Measurements from ENCODE around the gene TMEM63A.
"Not testable (repeated sequence)": the region's sequence is repeated elsewhere in the genome, so short reads cannot be mapped to it uniquely, and the experiment has no call there.

TMEM63A gene

DNA sequence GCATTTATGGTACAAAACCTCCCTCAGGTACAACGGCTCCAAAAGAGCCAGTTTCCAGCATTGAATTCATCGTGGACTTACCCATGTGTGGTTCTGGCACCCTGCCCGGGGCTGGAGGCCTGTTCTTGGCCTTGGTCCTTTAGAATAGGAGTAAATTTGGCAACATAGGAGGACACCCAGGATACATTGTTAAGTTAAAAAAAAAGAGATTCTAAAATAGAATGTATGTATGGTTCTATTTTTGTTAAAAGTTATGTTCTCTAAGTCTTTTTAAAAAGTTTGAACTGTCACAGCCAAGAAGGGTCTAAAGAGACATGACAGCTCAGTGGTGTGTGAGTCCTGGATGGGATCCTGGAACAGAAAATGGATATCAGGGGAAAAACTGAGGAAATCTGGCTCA, 46.3 kb downstream of the TMEM63A start:
- DNase-seq, result no peak
- in situ Hi-C loops (cut with HindIII; ENCODE audit: low pct_ligation_motif_present, low pct_unique_long_range_greater_than_20kb, low sequenced_read_pairs), result no loop called here

DNA sequence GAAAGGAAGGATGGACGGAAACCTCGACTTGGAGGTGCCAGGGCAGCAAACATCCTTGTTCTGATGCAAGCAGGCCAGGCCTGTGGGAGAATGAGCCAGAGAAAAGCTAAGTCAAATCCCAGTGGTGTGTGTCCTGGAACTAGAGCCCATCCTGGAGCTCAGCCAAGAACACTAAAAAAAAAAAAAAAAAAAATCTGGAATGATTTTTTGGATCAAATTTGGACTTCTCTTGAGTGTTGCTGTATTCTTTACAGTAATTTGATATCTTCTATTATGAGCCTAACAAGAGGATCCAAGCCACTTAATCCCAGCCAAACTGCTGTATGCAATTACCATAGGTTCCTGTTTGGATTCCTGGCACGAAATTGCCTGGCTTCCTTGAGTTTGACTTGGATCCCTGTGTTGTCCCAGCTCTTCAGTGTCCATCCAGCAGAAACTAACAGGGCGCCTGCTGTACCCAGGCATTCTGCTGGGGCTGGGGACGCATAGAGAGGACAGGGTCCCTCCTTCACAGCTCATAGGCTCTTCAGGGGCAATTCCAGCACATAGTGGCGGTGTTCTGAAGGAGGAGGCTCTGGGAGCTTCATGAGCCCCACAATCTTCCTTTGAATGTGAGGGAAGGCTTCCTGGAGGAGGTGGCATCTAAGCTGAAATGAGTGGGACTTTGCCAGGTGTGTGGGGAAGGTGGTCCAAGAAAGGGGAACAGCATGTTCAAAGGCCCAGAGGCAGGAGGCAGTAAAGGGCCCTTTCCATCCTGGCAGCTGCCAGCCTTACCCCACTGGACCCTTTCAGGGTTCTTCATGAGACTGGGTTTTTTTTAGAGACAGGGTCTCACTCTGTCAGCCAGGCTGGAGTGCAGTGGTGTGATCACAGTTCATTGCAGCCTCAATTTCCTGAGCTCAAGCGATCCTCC, 47.5 kb downstream of the TMEM63A start:
- in situ Hi-C loops (cut with HindIII; ENCODE audit: low pct_ligation_motif_present, low pct_unique_long_range_greater_than_20kb, low sequenced_read_pairs), result no loop called here
- DNase-seq, result no peak

DNA sequence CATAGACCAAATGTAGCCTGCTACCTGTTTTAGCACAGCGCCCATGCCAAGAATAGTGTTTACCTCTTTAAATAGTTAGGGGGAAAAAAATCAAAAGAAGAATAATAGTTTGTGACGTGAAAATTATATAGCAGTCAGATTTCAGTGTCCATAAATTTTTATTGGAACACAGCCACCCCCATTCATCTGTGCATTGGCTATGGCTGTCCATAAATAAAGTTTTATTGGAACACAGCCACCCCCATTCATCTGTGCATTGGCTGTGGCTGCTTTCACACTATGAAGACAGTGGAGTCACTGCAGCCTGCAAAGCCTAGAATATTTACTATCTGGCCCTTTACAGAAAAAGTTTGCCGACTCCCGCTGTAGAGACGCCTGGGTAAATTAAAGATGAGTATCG, 51.3 kb downstream of the TMEM63A start:
- DNase-seq, result no peak
- in situ Hi-C loops (cut with HindIII; ENCODE audit: low pct_ligation_motif_present, low pct_unique_long_range_greater_than_20kb, low sequenced_read_pairs), result no loop called here

DNA sequence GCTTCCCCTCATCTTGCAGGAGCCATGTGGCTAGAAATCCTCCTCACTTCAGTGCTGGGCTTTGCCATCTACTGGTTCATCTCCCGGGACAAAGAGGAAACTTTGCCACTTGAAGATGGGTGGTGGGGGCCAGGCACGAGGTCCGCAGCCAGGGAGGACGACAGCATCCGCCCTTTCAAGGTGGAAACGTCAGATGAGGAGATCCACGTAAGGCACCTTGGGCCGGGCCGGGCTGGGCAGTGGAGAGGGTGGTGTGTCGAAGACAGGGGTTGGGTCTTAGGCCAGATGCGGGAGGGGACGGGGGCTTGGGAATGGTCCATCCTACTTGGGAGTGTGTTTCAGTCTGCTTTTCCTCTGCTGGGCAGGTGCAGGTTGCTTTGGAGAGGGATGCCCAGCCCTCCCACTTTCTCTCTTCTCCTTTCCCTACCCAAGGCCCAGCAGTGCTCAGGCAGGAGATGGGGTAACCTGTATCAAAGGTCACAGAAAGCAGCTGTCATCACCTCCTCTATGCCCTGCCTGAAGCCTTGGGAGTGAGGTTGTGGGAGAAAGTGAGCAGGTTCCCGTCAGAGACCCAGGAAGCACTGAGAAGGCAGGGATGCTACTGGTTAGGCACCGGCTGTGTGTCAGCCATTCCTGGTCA, 53.4 kb downstream of the TMEM63A start:
- in situ Hi-C loops (cut with HindIII; ENCODE audit: low pct_ligation_motif_present, low pct_unique_long_range_greater_than_20kb, low sequenced_read_pairs), result no loop called here
- no peak for DNase-seq

DNA sequence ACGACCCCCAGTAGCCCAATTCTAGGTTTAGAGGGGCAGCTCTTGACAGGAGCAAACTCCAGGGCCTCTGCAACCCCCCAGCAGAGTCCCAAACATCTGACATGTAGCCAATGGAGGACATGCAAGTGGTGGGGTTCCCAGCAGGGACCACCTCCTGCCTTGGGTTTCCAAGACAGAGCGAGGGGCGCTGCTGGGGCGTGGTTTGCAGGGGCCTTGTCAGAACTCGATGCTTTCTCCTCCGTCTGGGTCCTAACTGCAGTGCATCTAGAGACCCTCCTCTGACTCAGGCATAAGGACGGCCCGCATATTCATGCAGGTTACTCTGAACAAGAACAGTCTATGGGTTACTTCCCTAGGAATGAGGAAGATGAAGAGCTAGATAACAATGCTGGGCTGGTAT, 55.1 kb downstream of the TMEM63A start:
- DNase-seq, result no peak
- in situ Hi-C loops (cut with HindIII; ENCODE audit: low pct_ligation_motif_present, low pct_unique_long_range_greater_than_20kb, low sequenced_read_pairs), result no loop called here

DNA sequence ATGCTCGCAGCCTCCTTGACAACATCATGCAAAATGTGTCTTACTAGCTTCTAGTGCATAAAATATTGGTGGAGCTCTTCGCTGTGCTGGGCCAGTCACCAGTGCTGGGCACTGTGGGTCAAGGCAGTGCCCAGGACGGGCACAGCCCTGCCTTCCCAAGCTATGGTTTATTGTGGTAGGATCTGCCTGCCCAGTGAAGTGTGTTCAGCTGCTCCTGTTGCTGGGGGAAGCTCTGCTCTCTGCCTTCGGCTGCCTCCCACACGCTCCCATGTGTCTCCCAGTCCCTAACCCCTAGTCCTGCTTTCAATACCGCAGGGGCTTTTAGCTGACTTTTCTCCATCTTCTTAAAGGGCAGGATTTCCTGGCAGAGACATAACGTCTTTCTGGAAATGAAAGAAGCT, 56.6 kb downstream of the TMEM63A start:
- in situ Hi-C loops (cut with HindIII; ENCODE audit: low pct_ligation_motif_present, low pct_unique_long_range_greater_than_20kb, low sequenced_read_pairs), result no loop called here
- no peak for DNase-seq

DNA sequence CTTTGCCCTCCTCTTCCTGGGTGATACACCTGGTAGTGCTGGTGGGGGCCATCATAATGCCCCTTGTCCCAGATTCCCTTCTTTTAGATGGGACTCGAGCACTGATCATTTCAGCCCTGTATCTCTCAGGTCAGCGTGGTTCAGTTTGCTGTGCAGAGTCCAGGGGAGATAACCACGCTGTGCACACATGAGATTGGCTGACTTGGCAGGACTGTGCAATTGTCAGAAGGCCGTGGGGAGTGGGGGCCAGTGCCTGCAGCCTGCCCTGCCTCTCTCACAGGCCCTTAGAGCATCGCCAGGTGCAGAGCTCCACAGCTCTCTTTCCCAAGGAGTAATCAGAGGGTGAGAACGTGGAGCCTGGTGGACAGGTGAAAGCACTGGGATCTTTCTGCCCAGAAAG, 57.1 kb downstream of the TMEM63A start:
- DNase-seq, result no peak
- in situ Hi-C loops (cut with HindIII; ENCODE audit: low pct_ligation_motif_present, low pct_unique_long_range_greater_than_20kb, low sequenced_read_pairs), result no loop called here

DNA sequence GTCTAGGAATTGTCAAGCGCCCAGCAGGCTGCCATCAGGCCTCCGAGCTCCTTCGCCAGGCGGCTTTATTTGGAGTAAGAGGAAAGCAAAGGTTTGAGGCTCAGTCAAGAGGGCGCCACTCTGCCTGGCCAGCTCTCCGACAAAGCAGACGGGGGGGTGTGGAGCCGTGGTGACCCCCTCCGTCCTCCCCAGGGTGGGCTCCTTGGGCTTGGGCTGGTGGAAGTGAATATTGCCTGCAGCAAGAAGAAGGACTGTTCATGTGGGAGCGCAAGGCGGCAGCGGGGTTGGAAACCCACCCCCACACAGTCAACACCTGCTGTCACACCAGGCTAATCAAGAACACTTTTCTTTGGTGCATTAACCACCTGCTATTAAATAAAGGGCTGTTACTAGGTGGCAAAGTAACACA, 57.6 kb downstream of the TMEM63A start:
- no peak for DNase-seq
- in situ Hi-C loops (cut with HindIII; ENCODE audit: low pct_ligation_motif_present, low pct_unique_long_range_greater_than_20kb, low sequenced_read_pairs), result no loop called here

DNA sequence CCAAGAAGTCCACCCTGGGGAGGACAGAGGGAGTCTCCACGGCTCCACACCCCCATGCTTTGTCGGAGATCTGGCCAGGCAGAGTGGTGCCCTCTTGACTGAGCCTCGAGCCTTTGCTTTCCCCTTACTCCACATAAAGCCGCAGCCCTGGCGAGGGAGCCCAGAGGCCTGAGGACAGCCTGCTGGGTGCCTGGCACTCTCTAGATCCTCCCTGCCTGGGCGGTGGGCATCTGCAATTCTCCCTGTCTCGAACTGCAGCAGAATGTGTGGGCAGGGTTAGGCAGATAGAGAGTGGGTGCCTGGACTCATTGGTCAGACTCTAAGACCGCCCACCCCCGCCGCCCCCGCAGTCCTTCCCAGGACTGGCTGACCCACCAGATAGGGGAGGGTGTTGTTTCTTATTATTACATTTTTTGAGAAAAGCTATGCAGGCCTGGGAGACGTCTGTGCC, 58.3 kb downstream of the TMEM63A start:
- DNase-seq, result no peak
- in situ Hi-C loops (cut with HindIII; ENCODE audit: low pct_ligation_motif_present, low pct_unique_long_range_greater_than_20kb, low sequenced_read_pairs), result no loop called here

DNA sequence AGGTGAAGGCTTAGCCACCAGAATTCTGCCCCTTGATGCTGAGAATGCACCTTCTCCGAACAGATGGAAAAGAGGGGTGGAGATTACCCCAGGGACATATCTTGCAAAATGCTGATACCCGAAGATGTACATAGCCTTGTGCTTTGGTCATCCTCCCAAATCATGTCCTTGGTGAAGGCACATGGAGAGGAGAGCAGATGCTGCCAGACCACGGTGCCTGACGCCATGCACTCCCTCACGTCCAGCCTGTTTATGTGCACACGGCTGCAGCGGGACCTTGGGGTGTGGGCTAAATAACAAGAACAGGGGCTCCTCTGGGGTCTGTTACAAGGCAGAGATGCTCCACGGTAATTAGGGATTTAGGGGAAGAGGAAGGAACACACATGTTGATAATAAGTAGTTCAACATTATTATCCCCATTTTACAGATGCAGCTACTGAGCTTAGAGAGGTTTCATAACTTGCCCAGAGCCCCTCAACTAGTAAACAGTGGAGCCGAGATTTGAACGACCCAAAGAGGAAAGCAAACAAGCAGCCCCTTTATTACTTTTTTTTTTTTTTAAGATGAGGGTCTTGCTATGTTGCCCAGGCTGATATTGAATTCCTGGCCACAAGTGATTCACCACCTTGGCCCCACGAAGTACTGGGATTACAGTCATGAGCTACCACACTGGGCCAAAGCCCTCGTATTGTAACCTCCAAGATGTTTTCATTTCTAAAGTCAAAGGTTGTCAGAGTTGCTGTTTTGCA, 59.4 kb downstream of the TMEM63A start:
- in situ Hi-C loops (cut with HindIII; ENCODE audit: low pct_ligation_motif_present, low pct_unique_long_range_greater_than_20kb, low sequenced_read_pairs), result no loop called here
- no peak for DNase-seq

DNA sequence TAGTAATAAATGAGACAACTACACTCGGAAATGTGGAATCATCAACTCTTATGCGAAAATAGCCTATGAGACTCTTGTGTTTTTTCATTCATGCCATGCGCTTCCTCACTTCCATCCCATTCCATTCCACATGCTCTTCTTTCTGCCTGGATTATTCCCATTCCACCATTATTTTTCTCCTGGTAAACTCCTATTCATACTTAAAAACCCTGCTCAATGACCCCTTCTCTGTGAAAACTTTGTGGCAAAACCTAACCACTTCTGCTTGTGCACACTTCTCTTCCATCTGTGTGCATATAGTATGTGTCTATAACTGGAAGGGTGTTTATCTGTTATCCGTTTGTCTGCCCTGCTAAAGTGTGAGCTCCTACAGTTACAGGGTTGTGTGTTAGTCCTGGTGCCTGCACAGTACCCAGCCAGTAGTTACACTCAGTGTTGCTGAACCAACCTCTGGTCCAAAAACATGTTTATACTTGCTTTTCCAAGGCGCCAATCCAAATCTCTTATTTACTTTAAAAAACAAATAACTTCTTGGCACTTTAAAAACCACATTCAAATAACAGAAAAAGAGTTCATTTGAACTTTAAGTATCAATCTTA, 61.6 kb downstream of the TMEM63A start:
- in situ Hi-C loops (cut with HindIII; ENCODE audit: low pct_ligation_motif_present, low pct_unique_long_range_greater_than_20kb, low sequenced_read_pairs), result no loop called here
- no peak for DNase-seq

DNA sequence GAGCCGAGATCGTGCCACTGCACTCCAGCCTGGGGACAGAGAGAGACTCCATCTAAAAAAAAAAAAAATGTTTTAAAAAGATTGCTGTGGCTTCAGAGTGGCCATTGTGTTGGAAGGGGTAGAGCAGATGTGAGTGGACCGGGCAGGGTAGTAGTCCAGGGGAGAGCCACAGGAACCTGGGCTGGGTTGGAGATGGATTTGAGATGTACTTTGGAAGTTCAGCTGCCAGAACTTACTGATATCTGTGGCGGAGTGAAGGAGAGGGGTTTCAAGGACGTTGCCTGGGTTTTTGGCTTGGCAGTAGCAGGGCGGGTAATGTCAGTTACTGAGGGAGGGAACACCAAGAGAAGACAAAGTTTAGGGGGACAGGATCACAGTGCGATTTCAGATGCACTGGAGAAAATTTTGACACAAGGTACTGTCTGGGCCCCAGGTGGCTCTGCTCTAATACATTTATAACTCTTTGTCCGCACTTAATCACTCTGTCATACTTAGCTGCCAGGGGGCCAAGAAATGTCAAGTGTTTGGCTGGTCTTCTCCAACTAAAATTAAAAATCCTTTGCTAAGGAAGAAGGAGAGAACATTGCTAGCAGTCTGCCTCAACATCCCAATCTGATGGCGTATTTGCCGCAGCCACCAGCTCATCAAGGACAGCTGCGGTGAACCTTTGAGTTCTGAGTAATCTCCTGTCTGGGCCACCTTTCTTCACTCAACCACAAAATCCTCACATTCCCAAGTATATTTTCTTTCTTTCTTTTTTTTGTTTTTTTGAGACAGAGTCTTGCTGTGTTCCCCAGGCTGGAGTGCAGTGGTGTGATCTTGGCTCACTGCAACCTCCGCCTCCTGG, 62.6 kb downstream of the TMEM63A start:
- DNase-seq, result no peak
- in situ Hi-C loops (cut with HindIII; ENCODE audit: low pct_ligation_motif_present, low pct_unique_long_range_greater_than_20kb, low sequenced_read_pairs), result no loop called here

DNA sequence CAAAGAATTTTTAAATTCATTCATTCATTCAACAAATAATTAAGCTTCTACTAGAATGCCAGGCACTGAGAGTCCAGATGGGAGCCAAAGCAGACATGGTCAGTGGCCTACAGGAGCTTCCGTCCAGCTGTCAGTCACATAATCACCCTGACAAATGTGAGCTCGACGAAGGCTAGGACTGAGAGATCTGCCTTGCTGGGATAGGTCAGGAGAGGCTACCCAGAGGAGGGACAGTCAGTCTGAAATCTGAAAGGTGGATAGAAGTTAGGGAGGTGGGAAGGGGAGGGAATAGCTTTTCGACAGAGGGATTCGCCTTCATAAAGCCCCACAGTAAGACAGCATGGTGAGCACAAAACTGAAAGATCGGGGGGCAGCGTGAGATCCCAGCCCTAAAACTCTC, 64.0 kb downstream of the TMEM63A start:
- no peak for DNase-seq
- in situ Hi-C loops (cut with HindIII; ENCODE audit: low pct_ligation_motif_present, low pct_unique_long_range_greater_than_20kb, low sequenced_read_pairs), result no loop called here

DNA sequence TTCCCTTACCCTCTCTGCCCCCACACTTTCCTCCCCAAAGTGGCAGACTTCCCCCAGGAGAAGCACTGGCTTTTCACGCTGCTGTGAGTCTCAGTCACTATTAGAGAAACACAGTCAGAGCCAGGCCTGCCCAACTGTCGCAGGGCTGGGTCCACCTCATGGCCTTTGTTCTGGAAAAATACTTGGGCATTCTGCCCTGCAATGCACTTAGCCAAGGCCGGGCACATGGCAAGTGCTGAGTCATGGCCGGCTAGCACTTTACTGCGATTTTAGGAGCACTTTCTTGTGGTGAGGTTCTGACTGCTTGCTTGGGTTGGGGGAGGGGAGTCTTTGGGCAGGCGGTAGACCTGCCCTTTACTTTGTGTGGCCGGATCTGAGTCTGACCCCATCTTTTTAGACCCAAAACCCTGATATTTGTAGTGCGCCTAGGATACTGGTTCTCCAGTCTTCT, 64.5 kb downstream of the TMEM63A start:
- in situ Hi-C loops (cut with HindIII; ENCODE audit: low pct_ligation_motif_present, low pct_unique_long_range_greater_than_20kb, low sequenced_read_pairs), result no loop called here
- DNase-seq, result peak; percentile 77

DNA sequence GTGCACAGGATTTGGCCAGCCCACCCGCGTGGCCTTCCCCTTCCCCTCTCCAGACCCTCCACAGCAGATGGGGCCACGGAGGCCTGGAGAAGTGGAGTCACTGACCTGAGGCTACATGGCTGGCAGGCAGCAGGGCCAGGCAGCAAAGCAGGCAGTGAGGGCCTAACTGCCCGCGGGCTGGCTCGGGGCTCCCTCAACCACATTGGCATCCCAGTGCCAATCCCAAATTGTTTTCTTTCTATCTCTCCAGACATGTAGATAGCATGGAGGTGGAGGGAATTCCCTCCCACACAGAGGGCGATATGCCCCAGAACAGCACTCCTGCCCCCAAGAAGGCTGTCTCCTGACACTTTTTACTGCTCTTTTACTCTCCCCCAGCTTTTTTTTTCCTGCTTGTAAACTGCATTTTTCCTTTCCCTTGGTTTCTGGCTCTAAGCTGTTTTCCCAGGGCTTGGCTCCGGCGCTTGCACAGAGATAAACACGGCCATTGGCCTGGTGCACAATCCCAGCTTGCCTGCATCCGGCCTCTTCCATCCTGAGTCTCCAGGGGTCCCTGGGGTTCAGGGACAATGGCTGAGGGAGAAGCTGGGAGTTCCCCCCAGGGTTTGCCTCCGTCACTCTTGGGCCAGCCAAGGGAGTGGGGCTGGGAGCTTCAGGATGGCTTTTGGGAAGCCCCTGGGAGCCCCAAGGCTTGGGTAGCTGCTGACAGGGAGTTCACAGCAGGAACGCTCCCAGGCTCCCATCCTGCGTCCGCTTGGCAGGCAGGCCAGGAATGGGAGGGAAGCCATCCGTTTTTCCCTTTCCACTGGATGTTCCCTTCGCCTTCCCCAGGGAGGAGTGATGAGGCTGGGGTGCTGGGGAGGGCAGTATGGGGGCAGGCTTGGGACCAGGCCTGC, 65.3 kb downstream of the TMEM63A start:
- no peak for DNase-seq
- in situ Hi-C loops (cut with HindIII; ENCODE audit: low pct_ligation_motif_present, low pct_unique_long_range_greater_than_20kb, low sequenced_read_pairs), result no loop called here

DNA sequence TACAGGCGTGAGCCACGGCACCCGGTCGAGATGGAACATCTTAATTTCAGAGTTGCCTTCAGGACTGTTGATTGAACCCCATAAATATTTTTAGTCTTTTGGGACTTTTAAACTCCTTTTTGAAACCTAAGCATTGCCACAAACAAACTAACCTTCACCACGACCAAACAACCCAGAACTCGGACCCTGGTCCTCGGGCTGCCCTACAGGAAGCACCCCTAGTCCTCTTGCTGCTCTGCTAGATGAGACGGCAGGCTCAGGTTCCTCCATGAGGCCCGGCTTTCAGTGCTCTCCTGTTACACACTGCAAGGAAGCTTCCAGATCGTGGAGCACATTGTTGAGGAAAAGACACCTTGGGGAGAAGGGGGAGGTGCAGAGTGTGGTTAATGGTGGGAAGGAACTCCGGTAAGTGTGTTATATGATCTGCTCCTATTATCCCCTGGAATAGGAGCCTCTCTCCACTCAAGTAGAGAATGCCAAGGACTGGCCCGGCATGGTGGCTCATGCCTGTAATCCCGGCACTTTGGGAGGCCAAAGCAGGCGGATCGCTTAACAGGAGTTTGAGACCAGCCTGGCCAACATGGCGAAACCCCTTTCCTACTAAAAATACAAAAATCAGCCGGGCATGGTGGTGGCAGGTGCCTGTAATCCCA, 66.5 kb downstream of the TMEM63A start:
- no peak for DNase-seq

DNA sequence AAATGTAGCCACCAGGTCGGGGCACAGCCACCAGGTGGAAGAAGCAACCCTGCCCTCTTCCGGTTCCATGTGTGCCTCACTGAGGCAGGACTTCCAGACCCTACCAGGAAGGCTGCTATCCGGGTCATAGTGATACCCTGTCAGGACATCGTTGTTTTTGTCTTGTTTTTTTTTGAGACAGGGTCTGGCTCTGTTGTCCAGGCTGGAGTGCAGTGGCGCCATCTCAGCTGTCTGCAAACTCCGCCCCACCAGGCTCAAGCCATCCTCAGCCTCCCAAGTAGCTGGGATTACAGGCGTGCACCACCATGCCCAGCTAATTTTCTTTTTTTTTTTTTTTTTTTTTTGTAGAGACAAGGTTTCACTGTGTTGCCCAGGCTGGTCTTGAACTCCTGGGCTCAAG, 67.1 kb downstream of the TMEM63A start:
- in situ Hi-C loops (cut with HindIII; ENCODE audit: low pct_ligation_motif_present, low pct_unique_long_range_greater_than_20kb, low sequenced_read_pairs); DNase-seq: not testable (repeated sequence)

More for the DNA sequence above, 66.5 kb downstream of the TMEM63A start:
- in situ Hi-C loops (cut with HindIII; ENCODE audit: low pct_ligation_motif_present, low pct_unique_long_range_greater_than_20kb, low sequenced_read_pairs), result no loop called here

All from ACHN (cell line).